Upper lobe of left lung (tissue), 4 donors: ENCODE measurements around the gene TSGA10.

ENCODE experiments used
- CTCF ChIP-seq, 6 experiments: fragments of 450-650 bp in 4 of 6; fragments of 200-600 bp in 2 of 6; sonication (generic) in 2 of 6; IDR thresholded peaks; one replicate each; pipeline ENCODE4 v1.5.1; 2016 to 2019; ENCODE audit warnings: antibody characterized with exemption in 6 of 6
- POLR2A ChIP-seq, 4 donors: fragments of 450-650 bp; IDR thresholded peaks; one replicate each; pipeline ENCODE4 v1.5.1; 2016 to 2017; ENCODE audit warnings: antibody characterized with exemption in 4 of 4, mild to moderate bottlenecking in 2 of 4

- TF ChIP-seq CTCF (IDR thresholded peaks at IDR 0.05) (no peak), POLR2A (IDR thresholded peaks at IDR 0.05) (no peak)
Observed at GRCh38 chr2:99032786-99033185, 122.0 kb downstream of the TSGA10 start.
